WERI-Rb-1 (cell line): ENCODE results near the gene CPSF7.
"Not testable (repeated sequence)": the region's sequence is repeated elsewhere in the genome, so short reads cannot be mapped to it uniquely, and the experiment has no call there.

ENCODE experiments used
- DNase-seq: peaks from one replicate; pipeline ENCODE4 v3.0.0-alpha.2; 2020
- H3K27ac ChIP-seq: fragments of 250-450 bp; sonication (Bioruptor Pico); 2 replicates; pipeline ENCODE4 v1.5.1; 2020; ENCODE audit warnings: mild to moderate bottlenecking, moderate library complexity
- H3K27me3 ChIP-seq: fragments of 250-450 bp; sonication (Bioruptor Pico); 2 replicates; pipeline ENCODE4 v1.5.1; 2021; ENCODE audit warnings: mild to moderate bottlenecking, low read depth, moderate library complexity; ENCODE audit not compliant: insufficient read depth, severe bottlenecking
- H3K36me3 ChIP-seq: fragments of 250-450 bp; sonication (Bioruptor Pico); 2 replicates; pipeline ENCODE4 v1.5.1; 2020; ENCODE audit warnings: mild to moderate bottlenecking, moderate library complexity
- H3K4me3 ChIP-seq: 2 replicates; pipeline ENCODE4 v1.5.1; 2011; ENCODE audit warnings: low read depth, mild to moderate bottlenecking, control low read depth, low read length
- H3K9me3 ChIP-seq: fragments of 250-450 bp; sonication (Bioruptor Pico); 2 replicates; pipeline ENCODE4 v1.5.1; 2021; ENCODE audit warnings: mild to moderate bottlenecking, moderate library complexity; ENCODE audit not compliant: severe bottlenecking
- TF ChIP-seq, protein P1 (sequence below): IDR thresholded peaks from 2 replicates; pipeline ENCODE4 v1.5.1; 2011; ENCODE audit warnings: low read depth, mild to moderate bottlenecking, control low read depth, inconsistent platforms, low read length

CPSF7 gene

DNA sequence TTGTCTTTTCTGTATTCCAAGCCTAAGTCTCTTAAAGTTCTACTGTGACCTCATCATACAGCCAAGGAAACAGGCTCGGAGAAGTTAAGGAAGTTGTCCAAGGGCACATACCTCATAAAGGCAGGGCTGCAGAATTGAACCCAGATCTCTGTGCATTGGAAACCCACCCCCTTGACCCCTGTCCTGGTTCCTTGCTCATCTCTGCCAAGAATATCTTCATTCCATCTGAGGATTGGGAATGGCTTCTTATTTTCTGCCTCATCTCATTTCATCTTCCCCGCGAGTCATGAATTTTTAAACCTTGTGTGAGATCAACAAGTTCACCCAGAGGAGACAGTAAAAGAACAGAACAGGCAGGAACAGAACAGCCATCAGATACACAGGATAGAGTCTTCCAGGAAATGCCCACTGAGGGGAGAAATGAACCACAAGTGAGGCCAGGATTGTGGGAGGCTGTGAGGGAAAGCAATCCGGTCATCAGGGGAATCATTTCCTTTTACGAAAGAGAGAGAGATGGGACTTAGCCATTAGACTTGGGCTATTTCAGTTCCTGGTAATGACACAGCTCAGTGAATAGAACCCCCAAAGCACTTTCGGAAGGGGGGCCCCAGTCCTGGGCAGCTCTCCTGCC lies 44.4 kb upstream of the CPSF7 start:
- H3K27me3 ChIP-seq: no peaks in the 10 kb centered on the region
- no peak overlapping the region for H3K4me3 ChIP-seq
- TF ChIP-seq, protein P1, sequence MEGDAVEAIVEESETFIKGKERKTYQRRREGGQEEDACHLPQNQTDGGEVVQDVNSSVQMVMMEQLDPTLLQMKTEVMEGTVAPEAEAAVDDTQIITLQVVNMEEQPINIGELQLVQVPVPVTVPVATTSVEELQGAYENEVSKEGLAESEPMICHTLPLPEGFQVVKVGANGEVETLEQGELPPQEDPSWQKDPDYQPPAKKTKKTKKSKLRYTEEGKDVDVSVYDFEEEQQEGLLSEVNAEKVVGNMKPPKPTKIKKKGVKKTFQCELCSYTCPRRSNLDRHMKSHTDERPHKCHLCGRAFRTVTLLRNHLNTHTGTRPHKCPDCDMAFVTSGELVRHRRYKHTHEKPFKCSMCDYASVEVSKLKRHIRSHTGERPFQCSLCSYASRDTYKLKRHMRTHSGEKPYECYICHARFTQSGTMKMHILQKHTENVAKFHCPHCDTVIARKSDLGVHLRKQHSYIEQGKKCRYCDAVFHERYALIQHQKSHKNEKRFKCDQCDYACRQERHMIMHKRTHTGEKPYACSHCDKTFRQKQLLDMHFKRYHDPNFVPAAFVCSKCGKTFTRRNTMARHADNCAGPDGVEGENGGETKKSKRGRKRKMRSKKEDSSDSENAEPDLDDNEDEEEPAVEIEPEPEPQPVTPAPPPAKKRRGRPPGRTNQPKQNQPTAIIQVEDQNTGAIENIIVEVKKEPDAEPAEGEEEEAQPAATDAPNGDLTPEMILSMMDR: no peak
- no peak overlapping the region for H3K27ac ChIP-seq
- no peak for DNase-seq
- H3K36me3 ChIP-seq: no peaks in the 10 kb centered on the region
- H3K9me3 ChIP-seq: no peaks in the 10 kb centered on the region

DNA sequence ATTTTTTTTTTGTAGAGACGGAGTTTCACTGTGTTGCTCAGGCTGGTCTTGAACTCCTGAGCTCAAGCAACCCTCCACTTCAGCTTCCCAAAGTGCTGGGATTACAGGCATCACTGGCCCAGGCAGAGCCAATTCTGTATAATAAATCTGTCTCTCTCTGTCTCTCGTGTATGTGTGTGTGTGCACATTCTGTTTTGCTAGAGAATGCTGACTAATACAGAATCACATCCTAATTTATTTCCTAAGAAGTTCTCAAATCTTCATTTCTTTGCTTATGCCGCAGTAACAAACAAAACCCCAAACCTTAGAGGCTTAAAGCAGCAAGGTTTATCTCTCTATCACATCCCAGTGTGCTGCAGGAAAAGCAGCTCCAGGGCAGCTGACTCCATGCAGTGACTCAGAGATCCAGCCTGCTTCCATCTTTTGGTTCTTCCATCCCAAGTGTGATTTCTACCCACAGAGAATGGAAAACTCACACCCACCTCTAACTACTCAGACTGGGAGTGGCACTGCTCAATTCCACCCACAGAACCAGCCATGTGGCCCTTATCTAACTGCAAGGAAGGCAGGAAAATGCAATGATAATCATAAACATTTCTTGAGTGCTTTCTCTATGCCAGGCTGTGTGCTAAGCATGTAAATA lies 43.7 kb upstream of the CPSF7 start:
- Histone ChIP-seq H3K27ac (no peak overlapping the region), H3K9me3 (no peaks in the 10 kb centered on the region), H3K27me3 (no peaks in the 10 kb centered on the region), H3K36me3 (no peaks in the 10 kb centered on the region), H3K4me3 (no peak overlapping the region)
- no peak for DNase-seq
- TF ChIP-seq, protein P1: no peak

DNA sequence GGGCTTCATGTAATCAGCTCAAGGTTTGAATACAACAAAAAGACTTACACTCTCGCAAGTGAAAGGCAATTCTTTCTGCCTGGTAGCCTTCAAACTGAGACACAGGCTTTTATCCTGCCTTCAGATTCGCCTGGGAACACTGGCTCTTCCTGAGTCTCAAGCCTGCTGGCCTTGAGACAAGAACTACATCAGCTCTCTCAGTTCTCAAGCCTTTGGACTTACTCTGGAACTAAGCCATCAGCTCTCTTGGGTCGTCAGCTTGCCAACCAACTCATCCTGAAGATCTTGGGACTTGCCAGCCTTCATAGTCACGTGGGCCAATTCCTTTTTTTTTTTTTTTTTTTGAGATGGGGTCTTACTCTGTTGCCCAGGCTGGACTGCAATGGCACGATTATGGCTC lies 43.1 kb upstream of the CPSF7 start:
- H3K27me3 ChIP-seq: no peaks in the 10 kb centered on the region
- no peaks in the 10 kb centered on the region for H3K9me3 ChIP-seq
- no peaks in the 10 kb centered on the region for H3K36me3 ChIP-seq
- TF ChIP-seq, protein P1: no peak
- H3K27ac ChIP-seq: no peak overlapping the region
- DNase-seq: no peak
- H3K4me3 ChIP-seq: no peak overlapping the region

DNA sequence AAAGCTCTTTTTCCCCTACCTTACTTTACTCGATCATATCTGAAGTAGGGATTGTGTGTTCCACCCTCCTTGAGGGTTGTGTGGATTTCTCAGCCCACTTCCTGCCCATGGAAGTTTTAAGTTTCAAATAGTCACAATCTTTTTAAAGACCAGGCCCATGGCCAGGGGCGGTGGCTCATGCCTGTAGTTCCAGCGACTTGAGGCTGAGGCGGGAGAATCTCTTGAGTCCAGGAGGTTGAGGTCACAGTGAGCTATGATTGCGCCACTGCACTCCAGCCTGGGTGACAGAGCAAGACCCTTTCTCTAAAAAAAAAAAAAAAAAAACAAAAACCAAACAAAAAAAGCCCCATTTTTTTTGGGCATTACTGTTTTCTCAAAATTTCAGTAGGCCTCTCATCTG lies 42.5 kb upstream of the CPSF7 start:
- H3K36me3 ChIP-seq: no peaks in the 10 kb centered on the region
- H3K27me3 ChIP-seq: no peaks in the 10 kb centered on the region
- H3K9me3 ChIP-seq: no peaks in the 10 kb centered on the region
- TF ChIP-seq, protein P1: no peak
- DNase-seq: no peak
- no peak overlapping the region for H3K27ac ChIP-seq
- no peak overlapping the region for H3K4me3 ChIP-seq

DNA sequence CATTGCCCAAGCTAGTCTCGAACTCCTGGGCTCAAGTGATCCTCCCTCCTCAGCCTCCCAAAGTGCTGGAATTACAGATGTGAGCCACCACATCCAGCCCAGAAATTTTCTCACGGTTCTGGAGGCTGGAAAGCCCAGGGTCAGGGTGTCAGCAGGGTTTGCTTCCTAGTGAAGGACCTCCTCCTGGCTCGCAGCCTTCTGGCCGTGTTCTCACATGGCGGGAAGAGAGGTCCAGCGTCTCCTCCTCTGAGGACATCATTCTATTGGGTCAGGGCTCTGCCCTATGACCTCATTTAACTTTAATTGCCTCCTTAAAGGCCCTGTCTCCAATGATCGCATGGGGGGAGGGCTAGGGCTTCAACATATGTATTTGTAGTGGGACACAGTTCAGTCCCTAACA lies 38.2 kb upstream of the CPSF7 start:
- TF ChIP-seq, protein P1: no peak
- H3K36me3 ChIP-seq: no peaks in the 10 kb centered on the region
- H3K4me3 ChIP-seq: no peak overlapping the region
- H3K27ac ChIP-seq: no peak overlapping the region
- DNase-seq: no peak
- no peaks in the 10 kb centered on the region for H3K9me3 ChIP-seq
- H3K27me3 ChIP-seq: no peaks in the 10 kb centered on the region

DNA sequence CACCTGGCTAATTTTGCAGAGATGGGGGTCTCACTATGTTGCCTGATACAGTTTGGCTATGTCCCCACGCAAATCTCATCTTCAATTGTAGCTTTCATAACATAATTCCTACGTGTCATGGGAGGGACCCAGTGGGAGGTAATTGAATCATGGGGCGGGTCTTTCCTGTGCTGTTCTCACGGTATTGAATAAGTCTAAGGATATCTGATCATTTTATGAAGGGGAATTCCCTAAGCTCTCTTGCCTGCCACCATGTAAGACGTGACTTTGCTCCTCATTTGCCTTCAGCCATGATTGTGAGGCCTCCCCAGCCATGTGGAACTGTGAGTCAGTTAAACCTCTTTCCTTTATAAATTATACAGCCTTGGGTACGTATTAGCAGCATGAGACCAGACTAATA lies 37.8 kb upstream of the CPSF7 start:
- H3K36me3 ChIP-seq, DNase-seq, H3K9me3 ChIP-seq, H3K27me3 ChIP-seq, H3K4me3 ChIP-seq, H3K27ac ChIP-seq: not testable (repeated sequence)
